HL-60/S4 (cell line): Measurements from ENCODE around the gene NEU1.
"Not testable (repeated sequence)": the region's sequence is repeated elsewhere in the genome, so short reads cannot be mapped to it uniquely, and the experiment has no call there.

Source experiments
- in situ Hi-C: fragments of 300-500 bp; cut with MboI; formaldehyde crosslinking; loops from 2 replicates; pipeline ENCODE4 v1.14.3; 2022; ENCODE audit warnings: low sequenced_read_pairs

Gene NEU1

GRCh38 chr6:31862344-31863235 lies at the start of gene NEU1:
TSS of gene NEU1 (minus strand) at chr6:31862821. CDS start at chr6:31862776, 45 bp downstream.
- in situ Hi-C loops = no loop called here

DNA sequence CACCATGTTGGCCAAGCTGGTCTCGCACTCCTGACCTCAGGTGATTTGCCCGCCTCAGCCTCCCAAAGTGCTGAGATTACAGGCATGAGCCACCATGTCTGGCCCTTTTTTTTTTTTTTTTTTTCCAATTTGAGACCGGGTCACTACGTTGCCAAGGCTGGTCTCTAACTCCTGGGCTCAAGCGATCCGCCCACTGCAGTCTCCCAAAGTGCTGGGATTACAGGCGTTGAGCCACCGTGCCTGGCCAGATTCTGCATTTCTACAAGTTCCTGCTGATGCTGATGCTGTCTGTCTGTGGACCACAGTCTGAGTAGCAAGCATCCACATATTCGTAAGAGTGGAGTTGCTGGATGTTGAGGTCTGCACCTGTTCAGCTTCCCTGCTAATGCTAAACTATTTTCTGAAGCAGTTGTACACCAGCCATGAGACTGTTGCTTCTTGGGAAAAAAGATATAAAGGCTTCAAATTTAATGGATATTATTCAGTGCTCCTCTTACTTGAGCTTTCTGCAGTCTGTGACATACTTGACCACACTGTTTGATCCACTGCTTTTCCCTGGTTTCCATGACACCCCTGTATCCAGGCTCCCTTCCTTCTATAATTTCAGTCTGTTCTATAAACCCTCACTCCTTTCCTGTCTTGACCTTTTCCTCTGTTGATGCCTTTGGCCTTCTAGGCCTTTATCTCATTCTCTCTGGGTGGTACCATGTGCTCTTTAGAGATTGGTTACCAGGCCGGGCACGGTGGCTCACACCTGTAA lies 49.4 kb upstream of the NEU1 start:
- in situ Hi-C loops = no loop called here

DNA sequence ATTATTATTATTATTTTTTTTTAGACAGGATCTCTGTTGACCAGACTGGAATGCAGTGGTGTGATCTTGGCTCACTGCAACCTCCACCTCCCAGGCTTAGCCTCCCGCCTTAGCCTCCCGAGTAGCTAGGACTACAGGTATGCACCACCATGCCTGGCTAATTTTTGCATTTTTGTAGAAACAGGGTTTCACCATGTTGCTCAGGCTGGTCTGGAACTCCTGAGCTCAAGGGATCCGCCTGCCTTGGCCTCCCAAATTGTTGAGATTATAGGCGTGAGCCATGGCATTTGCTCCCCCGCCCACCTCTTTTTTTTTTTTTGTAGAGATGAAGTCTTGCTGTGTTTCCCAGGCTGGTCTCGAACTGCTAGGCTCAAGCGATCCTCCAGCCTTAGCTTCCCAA lies 46.7 kb upstream of the NEU1 start:
- in situ Hi-C loops = not testable (repeated sequence)

GRCh38 chr6:31908791-31909190 lies 46.2 kb upstream of the NEU1 start:
- in situ Hi-C loops = no loop called here

DNA sequence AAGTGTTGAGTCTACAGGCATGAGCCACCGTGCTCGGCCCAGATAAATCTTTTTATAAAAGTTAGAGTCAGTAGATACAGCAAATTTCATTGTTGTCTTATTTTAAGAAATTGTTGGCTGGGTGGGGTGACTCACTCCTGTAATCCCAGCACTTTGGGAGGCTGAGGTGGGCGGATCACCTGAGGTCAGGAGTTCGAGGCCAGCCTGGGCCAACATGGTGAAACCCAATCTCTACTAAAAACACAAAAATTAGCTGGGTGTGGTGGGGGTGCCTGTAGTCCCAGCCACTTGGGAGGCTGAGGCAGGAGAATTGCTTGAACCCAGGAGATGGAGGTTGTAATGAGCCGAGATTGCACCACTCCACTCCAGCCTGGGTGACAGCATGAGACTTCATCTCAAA lies 45.6 kb upstream of the NEU1 start:
- in situ Hi-C loops = not testable (repeated sequence)

DNA sequence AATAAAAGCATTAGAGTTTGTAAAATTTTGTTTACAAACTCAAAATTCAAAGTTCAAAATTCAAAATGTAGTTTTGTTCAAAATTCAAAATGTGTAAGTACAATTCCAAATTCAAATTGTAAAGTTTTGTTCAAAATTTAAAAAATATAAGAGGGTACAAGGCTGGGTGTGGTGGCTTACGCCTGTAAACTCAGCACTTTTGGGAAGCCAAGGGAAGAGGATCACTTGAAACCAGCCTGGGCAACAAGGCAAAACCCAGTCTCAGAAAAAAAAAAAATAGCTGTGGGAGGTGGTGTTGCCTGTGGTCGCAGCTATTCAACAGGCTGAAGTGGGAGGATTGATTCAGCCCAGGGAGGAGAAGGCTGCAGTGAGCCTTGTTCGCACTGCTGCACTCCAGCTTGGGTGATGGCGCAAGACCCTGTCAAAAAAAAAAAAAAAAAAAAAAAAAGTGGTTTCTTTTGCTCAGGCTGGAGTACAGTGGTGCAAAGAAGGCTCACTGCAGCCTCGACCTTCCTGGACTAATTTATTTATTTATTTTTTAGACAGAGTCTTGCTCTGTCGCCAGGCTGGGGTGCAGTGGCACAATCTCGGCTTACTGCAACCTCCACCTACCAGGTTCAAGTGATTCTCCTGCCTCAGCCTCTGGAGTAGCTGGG lies 44.7 kb upstream of the NEU1 start:
- in situ Hi-C loops = no loop called here

GRCh38 chr6:31906727-31907126 lies 44.1 kb upstream of the NEU1 start:
- in situ Hi-C loops = not testable (repeated sequence)

- in situ Hi-C loops = no loop called here
These were observed 43.5 kb upstream of the NEU1 start for GRCh38 chr6:31906122-31906521.

- in situ Hi-C loops = no loop called here
These were observed 42.4 kb upstream of the NEU1 start for GRCh38 chr6:31905041-31905440.

DNA sequence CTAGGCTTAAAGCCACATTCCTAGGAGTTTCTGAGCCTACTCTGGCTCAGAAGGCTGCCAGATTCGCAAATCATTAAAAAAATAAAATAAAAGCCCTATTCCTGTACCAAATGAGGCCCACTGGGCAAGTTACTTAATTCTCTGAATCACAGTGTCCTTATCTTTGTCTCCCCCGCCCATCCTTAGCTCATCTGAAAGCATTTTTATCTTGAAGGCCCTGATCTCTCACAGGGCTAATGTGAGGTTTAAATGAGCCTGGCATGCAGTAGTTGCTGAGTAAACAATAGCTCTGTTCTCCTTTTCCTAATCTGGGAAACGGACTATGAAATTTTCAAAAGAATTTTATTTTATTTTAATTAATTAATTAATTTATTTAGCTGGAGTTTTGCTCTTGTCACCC lies 41.3 kb upstream of the NEU1 start:
- in situ Hi-C loops = no loop called here

- in situ Hi-C loops = no loop called here
These were observed 39.5 kb upstream of the NEU1 start, which contains the start of gene ZBTB12 for GRCh38 chr6:31901953-31902643. TSS of gene ZBTB12 (minus strand) at chr6:31902086. CDS start at chr6:31901305, 781 bp downstream.

DNA sequence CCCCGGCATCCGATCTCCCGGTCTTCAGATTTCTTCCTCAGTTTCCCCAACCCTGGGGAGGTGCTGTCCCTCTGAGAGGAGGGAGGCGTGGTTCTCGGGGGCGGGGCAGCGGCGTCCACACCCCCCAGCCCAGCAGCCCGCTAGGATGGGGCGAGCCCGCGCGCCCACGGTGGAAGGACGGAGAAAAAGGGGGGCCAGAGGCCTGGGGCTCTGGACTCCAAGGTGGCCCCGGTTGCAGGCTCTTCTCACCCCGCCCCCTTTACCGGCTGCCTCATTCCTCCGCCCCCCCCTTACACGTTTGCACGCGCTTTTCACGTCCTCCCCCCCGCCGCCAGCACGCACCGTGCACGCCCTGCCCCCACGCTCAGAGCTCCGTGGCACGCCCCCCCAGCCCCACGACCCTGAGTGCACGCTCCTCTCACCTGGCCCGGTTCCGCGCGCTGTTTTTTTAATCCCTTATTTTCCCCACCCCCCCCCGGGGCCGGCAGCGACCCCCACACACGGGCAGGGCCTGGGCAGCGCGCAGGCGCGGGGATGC lies 38.9 kb upstream of the NEU1 start:
- in situ Hi-C loops = no loop called here

DNA sequence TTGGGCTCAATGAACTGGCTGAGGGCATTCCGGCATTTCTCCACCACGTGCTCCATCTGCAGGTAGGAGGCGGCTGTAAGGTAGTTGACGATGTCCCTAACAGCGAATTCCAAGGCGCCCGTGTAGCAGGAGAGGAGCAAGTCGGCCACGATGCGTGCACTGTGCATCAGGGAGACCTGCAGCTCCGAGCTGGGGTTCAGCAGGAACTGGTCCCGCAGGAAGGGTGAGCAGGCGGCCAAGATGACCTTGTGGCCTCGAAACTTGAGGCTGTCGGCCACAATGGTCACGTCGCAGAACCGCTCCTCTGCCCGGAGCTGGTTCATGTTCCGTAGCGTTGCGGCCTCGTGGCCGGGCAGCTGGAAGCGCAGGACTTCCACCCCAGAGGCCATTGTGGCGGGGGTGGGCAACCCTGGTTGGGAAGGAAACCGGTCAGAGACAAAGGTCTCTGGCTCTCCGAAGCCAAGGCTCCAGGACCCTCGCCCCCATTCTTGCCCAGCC lies 38.3 kb upstream of the NEU1 start:
- in situ Hi-C loops = no loop called here

DNA sequence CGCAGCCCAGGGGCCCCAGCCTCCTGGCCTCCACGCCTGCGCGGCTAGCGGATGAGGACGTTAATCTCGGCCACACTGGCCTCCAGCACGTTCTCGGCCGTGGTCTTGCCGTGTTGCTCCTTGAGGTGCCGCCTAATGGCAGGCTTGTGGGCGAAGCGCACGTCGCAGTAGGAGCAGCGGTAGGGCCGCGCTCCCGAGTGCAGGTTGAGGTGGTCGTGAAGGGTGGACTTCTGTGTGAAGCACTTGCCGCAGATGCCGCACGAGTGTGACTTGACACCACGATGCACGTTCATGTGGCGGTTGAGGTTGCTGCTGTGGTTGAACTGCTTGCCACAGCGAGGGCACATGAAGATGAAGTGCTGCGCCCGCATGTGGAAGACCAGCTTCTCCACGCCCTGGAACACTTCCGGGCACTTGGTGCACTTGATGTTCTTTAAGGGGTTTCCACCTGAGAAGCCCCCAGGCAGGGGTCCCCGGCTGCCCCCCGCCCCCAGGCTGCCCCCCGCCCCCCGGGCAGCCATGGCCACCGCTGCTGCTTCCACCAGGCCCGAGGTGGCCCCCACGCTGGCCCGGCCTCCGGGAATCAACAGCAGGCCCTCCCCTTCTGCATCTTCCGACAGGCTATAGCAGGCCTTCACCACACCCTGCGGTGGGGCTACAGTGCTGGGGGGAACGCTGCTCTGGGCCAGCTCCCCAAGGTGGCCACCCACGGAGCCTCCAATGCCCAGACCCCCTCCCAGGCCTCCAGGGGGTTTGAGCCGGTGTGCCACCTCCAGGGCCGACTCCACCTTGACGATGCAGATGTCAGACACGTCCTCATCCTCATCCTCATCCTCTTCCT lies 37.5 kb upstream of the NEU1 start:
- in situ Hi-C loops = no loop called here

GRCh38 chr6:31899215-31899614 lies 36.6 kb upstream of the NEU1 start:
- in situ Hi-C loops = no loop called here

DNA sequence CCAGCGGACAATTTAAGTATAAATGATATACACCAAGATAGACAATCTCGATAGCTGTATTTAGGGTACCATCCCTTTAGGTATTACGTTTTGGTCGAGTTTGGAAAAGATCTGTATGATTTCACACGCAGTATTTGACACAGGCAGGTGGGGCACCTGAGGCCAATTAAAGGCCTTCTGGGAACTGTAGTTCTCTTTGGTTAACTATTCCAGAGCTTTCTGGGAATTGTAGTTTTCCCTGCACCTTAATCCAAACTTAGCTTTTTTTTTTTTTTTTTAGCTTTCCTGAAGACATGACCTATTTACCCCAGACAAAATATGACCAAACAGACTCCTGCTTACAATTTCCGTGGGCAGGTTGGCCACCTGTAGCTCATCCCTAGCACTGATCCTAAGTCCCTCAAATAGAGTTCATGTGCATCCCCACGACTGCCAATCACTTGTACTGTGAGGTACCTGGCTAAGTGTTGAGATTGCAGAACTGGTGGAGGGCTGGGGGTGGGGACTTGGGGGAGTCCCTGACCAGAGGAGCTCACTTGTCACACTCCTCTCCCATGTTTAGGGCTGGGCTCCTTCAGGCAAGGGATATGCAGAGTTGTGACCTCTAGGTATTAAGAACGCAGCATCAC lies 35.9 kb upstream of the NEU1 start:
- in situ Hi-C loops = no loop called here

- in situ Hi-C loops = no loop called here
These were observed 35.2 kb upstream of the NEU1 start, which contains the start of gene EHMT2 for GRCh38 chr6:31897612-31898382. TSS of gene EHMT2 (minus strand) at chr6:31897698. CDS start at chr6:31897677, 21 bp downstream.
